Forelimb muscle (tissue), 1 donor: ENCODE data around the gene USH1G. TPM values are rescaled to one million over a fixed set of nuclear protein-coding genes. Genes with fewer than 3 reads are reported as not detected.

ENCODE experiments used
- DNase-seq: peaks from one replicate; pipeline ENCODE4 v3.0.0-alpha.2; 2013; ENCODE audit warnings: low read depth
- polyA plus RNA-seq: library from polyadenylated mRNA; unstranded; fragments of 120-200 nt; gene quantifications from one replicate; pipeline ENCODE4 v1.2.1, GENCODE V29; 2013; ENCODE audit not compliant: insufficient read length

The USH1G gene
- polyA plus RNA-seq, 1 donor = 0.05 TPM

DNA sequence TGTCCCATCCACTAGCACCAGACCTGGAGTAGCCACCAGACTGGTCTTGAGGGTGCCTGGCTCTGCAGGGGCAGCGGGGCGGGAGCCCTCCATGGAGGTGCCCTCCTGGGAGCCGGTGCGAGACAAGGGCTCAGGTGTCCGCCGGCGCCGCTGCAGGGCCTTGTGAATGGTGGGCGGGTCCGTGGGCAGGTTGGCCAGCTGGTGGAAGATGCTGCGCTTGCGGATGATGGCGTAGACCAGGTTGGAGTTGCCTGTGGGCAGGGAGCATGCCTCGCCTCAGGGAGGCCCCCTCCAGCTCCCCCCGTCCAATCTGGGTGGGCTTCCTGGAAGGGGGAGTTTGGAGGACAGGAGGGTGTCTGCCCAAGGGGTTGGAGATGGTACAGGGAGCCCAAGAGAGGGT, 31.1 kb upstream of the USH1G start:
- DNase-seq = no peak

DNA sequence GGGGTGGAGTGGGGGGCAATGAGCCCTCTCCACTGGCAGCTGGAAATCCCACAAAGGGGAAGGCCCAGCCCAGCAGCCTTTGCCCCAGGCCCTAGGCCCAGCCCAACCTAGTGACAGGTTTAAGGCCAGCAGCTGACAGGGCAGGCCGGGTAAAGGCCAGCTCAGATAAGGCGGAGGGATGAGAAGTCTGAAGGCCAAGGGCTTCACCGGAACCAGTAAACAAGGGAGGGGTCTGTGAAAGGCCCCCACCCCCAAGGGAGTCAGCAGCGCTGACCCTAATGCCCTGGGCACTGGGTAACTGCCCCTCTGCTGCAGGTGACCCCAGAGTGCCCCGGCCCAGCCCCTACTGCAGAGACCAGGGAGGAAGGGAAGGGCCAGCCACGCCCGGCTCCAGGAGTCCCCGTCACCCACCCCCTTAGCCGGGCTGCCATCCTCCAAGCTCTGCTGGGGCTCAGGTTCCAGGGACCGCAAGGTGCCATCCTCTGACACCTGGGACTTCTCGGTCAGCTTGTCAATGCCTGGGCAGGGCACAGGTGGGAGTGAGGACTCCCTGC, 30.2 kb upstream of the USH1G start:
- no peak for DNase-seq

DNA sequence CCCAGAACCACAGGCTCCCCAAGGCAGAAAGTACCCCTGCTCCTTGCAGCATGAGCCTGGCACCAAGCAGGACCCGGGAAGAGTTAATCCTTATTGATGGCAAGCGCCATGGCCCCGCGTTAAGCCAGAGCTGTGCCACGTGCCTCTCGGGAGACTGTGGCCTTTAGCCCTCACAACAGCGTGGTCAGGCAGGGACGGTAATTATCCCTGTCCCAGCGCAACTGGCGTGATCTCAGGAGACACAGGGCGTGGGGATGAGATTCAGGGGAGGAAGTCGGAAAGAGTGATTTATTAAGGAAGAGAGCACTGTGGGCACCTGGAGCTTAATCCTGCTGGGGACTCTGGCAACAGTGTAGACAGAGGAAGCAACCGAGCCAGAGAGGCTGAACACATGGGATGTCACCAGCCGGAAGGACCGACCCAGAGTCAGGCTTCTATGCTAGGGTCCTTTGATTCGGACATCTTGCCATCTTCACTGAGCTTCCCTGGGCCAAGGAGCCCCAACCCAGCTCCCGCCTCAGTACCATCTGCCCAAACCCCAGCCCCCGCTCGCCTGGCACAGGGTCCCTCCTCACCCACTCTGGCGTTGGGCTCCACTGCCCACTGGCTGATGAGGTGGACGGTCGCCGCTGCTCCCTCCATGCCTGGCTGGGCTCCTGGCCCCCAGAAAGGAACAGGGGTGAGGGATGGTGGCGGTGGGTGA, 29.5 kb upstream of the USH1G start:
- DNase-seq = no peak

DNA sequence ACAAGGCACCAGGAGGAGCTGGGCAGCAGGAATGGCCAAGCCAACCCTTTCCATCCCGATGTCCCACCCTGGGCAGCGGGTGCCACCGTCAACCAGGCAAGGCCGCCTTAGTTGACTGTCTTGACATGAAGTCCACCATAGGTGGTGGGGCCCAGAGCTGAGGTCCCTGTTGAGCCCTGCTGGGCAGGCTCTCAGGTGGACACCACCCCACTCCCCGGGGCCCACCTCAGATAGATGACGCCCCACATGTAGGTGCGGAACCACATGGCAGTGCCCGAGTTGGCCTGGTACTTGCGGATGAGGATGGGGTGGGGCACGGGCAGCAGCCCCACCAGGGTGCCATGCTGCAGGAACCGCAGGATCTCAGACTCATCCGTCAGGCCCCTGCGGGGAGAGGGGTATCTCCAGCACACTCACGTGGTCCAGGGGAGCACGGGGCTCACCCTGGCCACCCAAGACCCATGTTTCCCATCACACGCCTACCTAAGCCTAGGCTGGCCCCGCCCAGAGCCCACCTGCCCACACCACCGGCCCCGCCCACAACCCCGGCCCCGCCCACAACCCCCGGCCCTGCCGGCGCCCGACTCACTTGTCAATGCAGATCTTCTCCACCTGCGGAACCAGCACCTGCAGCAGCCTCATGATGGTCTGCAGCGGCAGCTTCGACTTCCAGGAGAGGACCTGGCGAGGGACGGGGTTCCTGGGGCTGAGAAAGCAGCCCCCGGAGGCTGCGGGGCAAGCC, 28.8 kb upstream of the USH1G start:
- DNase-seq = no peak

DNA sequence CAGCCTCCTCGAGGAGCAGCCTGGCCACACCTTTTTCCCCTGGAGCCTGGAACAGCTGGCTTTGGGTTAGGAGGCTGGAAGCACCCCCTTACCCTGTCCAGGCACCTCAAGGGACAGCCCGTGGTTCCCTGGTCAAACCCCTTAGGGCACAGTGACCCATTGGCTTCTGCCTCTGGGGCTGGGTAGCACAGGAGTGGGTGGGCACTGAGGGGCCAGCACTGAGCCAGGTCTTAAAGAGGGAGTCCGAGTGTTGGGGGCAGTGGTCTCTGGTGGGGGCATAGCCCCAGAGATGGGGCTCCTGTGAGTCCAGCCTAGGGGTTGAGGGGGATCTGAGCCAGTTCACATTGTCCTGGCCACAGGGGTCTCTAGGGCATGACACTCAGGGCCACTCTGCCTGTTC, 28.0 kb upstream of the USH1G start:
- no peak for DNase-seq

DNA sequence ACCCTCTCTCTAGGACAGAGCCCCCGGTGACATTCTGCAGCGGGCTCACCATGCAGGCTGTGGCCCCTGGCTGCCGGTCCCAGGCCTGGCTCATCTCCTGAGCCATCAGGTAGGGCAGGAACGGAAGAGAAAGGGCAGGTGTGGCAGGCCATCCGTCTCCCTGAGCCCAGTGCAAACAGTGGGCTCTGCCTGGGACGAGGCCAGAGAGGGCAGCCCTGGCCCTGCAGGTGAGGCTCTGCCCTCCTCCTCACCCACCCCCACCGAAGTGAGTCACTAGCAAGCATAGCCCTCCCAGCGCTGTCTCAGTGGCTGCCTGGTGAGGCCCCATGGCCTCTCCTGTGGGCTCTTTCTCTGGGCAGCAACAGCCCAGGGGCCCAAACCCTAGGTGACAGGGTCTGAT, 27.2 kb upstream of the USH1G start:
- DNase-seq = no peak

DNA sequence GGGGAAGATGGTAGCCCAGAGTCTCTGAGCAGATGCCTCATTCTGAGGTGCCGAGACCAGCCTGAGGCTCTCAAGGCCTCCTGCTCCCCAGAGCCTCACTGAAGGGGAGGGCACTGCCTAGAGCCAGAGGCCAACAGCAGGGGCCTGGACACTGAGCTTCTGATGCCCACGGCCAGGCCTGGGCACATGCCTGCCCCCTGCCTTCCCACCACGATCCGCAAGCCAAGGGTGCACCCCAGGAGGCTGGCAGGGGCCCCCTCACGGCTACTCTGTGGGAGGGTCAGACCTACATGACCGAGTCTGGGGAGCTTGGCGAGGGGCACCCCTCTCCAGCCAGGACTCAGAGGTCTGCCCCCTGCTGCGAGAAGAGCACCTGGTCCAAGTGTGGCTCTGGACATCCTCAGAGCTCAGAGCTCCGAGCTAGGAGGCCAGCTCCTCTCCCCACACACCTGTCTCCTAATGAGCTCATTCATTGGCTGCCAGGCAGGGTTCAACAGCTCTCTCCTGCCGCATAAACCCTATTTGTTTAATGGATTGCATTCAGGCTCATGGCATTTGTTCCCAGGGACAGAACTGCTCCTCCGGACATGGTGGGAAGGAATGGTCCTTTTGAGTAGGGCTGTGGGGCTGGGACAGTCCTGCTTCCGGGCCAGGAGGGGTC, 26.5 kb upstream of the USH1G start:
- no peak for DNase-seq

DNA sequence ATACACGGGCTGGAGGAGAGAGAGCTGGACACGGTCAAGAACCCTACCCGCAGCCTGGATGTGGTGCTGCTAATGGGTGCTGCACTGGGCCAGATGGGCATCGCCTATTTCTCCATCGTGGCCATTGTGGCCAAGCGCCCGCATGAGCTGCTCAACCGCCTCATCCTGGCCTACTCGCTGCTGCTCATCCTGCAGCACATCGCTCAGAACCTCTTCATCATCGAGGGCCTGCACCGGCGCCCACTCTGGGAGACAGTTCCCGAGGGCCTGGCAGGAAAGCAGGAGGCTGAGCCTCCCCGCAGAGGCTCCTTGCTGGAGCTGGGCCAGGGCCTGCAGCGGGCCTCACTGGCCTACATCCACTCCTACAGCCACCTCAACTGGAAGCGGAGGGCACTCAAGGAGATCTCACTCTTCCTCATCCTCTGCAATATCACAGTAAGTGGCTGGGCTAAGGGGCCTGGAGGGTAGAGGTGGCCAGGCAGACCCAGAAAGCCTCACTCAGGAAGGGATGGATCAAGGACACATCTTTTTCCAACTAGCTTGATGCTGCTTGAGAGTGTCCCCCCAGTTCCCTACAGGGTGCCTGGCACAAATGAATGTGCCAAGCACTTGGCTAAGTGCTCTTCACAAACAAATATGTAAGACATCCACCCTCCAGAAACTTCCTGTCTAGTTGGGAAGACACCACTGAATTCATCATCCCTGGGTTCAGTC, 24.1 kb upstream of the USH1G start:
- DNase-seq = no peak

DNA sequence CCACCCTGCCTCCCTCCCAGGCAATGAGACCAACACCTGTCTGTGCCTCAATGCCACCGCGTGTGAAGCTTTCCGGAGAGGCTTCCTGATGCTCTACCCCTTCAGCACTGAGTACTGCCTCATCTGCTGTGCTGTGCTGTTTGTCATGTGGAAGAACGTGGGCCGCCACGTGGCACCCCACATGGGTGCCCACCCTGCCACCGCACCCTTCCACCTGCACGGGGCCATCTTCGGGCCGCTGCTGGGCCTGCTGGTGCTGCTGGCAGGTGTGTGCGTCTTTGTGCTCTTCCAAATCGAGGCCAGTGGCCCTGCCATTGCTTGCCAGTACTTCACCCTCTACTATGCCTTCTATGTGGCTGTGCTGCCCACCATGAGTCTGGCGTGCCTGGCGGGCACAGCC, 23.6 kb upstream of the USH1G start:
- DNase-seq = no peak

DNA sequence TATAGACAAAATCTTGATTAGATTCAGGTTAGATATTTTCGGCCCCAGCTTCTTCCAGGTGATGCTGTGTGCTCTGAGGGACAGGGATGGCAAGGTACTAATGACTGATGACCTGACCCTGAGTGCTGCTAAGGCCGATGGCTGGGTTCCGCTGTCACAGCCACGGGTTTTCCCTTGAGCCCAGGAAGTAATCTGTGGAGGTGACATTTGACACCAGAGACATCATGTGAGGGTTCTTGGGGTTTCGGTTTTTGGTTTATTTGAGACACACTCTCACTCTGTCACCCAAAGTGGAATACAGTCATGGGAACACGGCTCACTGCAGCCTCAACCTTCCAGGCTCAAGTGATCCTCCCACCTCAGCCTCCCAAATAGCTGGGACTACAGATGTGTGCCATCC, 22.5 kb upstream of the USH1G start:
- no peak for DNase-seq

DNA sequence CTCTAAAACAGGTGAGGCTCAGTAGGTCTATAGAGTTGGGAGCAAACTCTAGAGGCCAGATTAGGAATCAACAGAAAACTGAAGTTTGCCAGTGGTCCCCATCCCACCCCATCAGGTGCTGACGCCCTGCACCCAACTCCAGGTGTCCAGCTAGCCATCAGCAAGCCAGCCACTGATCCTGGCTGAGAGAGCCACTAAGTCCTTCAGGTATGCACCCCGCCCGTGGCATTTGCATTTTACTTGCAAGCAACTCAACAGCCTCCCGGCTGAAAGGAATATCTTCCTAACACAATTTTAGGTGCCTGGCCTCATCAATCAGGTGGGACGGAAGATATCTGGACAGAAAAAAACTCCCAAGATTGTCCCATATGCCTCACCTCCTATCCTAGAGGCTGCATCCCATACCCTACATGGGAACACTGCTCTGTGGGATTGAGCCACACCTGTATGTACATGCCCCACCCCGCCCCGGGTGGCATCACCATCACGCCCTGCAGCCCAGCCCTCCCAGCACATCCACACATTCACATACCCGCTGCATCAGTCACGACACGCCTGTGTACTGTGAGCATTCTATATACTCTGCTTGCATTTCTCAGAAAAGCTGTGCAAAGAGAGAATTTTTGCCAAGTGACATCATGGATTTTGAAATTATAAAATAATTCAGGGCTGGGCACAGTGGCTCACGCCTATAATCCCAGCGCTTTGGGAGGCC, 20.9 kb upstream of the USH1G start:
- no peak for DNase-seq

DNA sequence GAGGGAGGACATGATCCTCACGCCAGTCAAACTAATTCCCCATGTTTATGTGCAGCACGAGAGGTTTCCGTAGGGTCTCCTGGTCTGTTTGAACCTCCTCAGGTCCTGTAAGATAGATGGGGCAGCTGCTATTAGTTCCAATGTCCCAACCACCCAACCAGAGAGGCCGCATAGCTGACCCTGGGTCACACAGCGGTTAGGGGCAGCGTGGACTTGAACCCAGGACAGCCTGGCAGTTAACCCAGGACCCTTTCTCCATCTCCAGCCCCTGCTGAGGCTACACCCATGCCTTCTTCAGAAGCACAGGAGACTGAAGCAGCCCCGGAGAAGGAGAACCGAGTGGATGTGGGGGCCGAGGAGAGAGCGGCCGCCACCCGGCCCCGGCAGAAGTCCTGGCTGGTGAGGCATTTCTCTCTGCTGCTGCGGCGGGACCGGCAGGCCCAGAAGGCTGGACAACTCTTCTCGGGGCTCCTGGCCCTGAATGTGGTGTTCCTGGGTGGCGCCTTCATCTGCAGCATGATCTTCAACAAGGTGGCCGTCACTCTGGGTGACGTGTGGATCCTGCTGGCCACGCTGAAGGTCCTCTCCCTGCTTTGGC, 18.2 kb upstream of the USH1G start:
- no peak for DNase-seq

DNA sequence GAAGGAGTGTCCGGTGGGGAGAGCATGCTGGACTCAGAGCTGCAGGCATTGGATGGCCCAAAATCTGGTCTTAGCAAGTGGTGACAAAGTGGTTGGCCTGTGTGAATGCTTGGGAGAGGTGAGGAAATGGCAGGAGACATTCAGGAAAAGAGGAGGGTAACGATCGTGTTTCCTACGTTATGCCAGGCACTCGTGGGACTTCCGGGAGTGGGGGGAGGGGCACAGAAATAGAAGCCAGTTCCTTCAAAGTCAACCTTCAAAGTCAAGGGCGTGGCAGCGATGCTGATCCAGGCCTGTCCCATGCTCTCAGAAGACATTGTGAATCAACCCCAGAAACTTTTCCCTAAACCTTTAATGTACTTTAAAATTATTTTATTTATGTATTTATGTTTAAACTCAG, 16.5 kb upstream of the USH1G start:
- no peak for DNase-seq

DNA sequence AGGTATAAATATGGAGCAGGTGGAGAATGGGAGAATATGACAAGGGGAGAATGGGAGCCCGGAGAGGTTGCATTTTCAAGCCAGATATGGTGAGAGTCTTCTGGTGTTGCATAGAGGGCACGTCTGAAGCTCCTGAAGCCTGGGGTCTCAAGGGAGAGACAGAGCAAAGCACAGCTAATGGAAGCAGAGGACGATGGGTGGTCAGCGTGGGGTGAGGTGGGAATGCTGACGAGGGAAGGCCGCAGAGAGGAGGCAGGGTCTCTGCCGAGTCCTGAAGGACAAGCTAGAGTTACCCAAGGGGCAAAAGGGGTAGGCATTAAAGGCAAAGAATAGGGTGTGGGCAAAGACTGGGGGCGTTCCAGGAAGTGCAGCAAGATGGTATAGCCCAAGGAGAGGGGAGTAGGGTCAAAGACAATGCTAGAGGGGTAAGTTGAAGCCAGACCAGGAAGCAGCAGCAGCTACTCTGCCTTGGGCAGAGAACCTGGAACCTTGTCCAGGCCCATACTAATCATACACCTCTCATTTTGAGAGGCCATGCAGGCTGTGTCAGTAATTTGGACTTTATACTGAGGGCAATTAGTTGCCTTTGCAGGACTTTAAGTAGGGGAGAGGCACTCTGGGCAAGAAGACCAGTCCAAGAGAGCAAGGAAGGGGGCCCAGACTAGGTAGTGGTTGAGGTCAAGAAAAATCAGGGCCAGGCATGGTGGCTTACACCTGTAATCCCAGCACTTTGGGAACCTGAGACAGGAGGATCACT, 15.3 kb upstream of the USH1G start:
- no peak for DNase-seq

DNA sequence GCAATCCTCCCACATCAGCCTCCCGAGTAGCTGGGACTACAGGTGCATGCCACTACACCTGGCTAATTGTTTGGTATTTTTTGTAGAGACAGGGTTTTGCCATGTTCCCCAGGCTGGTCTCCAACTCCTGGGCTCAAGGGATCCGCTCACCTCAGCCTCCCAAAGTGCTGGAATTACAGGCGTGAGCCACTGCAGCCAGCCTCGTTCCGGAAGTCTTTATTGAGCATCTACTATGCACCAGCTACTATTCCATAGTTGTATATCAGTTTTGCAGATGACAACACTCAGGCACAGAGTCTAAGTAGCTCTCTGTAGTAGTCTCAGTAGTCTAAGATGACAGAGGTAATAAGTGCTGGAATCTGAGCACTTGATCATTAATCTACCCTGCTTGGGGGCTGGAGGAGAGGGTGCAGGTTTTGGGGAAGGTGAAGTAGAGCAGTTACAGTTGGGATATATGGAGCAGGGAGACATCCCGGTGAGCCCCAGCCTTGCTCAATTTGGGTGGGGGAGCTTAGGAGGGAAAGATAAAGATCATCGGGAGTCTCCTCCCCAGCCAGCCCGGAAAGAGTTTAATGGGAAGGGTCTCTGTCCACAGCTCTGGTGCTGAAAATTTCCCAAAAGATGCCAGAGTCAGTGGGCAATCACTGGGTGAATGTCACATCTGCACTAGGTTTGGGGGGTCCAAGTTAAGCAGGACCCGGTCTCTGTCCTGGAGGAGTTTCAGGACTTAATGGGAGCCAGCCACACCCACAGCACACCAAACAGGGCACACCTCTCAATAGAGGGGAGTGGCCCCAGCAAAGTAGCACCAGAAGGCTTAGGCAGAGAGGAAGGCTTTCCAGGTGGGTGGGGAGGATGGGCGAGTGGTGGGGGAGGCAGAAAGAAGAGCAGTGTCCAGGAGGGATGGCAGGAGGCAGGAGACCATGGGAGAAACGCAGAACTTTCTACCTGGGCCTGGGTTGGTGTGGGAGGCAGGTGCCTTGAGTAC, 14.3 kb upstream of the USH1G start:
- DNase-seq = no peak

DNA sequence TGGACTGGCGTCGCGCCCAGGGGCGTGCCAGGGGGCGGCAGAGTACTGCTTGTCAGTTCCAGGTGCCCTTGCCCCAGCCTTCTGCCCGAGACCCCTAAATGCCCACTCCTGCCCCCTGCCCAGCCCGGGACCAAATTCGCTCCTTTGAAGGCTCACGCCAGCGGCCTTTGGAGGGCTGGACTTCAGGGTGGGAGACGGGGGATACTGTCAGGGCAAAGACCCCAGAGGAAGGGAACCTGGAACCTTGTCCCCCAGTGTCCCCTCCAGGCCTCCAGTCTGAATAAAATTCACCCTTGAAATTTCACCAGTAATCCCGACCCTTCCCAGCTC, 13.4 kb upstream of the USH1G start:
- DNase-seq = no peak

DNA sequence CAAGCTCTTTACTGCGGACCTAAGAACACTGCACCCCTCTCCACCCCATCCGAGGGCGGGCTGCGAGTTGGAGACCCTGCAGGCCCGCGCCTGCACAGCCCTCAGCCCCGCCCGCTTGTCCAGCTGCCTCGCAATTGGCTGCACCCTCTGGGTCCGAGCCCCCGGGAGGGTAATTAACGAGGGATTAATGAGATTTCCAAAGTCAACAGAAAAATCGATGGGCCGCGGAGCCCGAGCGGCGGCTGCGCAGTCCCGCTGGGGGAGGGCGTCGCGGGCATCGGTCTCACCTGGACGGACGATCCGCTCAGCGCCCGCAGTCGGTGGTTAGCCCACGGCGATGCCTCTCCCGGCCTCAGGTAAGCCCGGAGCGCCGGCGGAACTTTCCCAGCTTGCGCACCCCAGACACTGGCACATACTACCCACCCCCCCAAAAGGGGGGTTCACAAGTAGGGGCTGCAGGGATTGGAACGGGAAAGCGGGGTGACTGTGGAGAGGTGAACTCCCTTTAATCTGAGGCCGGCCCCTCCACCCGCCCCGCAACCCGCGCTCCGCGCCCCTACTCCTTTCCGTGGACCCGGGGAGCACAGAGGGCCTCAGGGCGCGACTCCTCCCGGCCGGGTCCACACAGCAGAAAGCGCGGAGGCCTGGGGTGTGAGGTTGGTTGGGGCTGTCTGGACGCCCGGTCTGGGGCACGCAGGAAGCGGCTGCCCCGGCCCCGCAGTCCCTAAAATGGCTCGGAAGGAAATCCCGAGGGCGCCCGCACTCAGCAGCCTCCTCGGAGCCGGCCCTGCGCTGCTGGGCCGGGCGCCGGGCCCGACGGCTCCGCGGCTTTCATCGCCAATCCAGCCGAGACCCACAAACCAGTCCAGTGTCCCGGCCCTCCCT, 12.8 kb upstream of the USH1G start, which contains the start of gene OTOP3:
Gene OTOP3 (plus strand): TSS at position 314 of the 885 bp plus-strand sequence. CDS start 24 bp downstream, at position 338.
- DNase-seq = no peak

DNA sequence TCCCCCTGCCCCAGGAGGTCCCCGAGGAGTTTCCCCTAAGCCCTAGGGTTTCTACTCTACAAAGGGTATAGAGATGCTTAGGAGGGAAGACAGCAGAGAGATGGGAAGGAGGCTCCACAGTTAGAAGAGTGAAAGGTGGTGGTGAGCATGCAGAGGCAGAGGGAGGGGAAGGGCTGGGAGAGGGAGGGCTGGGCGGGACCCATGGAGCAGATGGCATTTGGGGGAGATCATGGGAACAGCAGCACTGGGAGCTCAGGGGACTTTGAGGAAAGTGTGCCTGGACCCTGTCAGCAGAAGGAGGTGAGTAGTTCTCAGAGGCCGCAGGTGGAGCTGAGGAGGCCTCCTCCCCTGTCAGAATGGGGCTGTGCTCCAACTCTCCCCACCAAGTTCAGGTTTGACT, 12.0 kb upstream of the USH1G start:
- DNase-seq = no peak
